Neural progenitor cell (in vitro differentiated cells): ENCODE results near the gene PORCN. TPM values are rescaled to one million over a fixed set of nuclear protein-coding genes. Genes with fewer than 3 reads are reported as not detected.

ENCODE experiments used
- DNase-seq: peaks from one replicate; pipeline ENCODE4 v3.0.0-alpha.2; 2016; ENCODE audit warnings: low spot score
- H2AFZ ChIP-seq: fragments of 200-600 bp; sonication (generic); replicated peaks from 2 replicates; pipeline ENCODE4 v1.6.1; 2016; ENCODE audit warnings: antibody characterized with exemption
- H3F3A ChIP-seq: fragments of 200-600 bp; sonication (generic); 2 replicates; pipeline ENCODE4 v1.6.1; 2016; ENCODE audit warnings: antibody characterized with exemption, low read depth
- H3K27ac ChIP-seq: fragments of 200-600 bp; sonication (generic); 2 replicates; pipeline ENCODE4 v1.5.1; 2016; ENCODE audit warnings: mild to moderate bottlenecking
- H3K27me3 ChIP-seq: fragments of 200-600 bp; sonication (generic); 2 replicates; pipeline ENCODE4 v1.6.1; 2016; ENCODE audit warnings: mild to moderate bottlenecking, moderate library complexity
- H3K36me3 ChIP-seq: fragments of 200-600 bp; sonication (generic); 2 replicates; pipeline ENCODE4 v1.5.1; 2016
- H3K4me1 ChIP-seq: fragments of 200-600 bp; sonication (generic); 2 replicates; pipeline ENCODE4 v1.6.1; 2016; ENCODE audit warnings: mixed run types
- H3K4me2 ChIP-seq: fragments of 200-600 bp; sonication (generic); 2 replicates; pipeline ENCODE4 v1.6.1; 2016
- H3K4me3 ChIP-seq: fragments of 200-600 bp; sonication (generic); 2 replicates; pipeline ENCODE4 v1.5.1; 2016
- H3K79me2 ChIP-seq: fragments of 200-600 bp; sonication (generic); 2 replicates; pipeline ENCODE4 v1.6.1; 2016; ENCODE audit warnings: low read depth
- H3K9ac ChIP-seq: fragments of 200-600 bp; sonication (generic); 2 replicates; pipeline ENCODE4 v1.6.1; 2016
- H3K9me3 ChIP-seq: fragments of 200-600 bp; sonication (generic); 2 replicates; pipeline ENCODE4 v1.5.1; 2016; ENCODE audit warnings: low read depth
- H4K20me1 ChIP-seq: fragments of 200-600 bp; sonication (generic); 2 replicates; pipeline ENCODE4 v1.6.1; 2016; ENCODE audit warnings: low read depth
- H3K27ac Mint-ChIP-seq: 3 replicates; pipeline ENCODE4 v1.8.0; 2021; ENCODE audit warnings: mixed read lengths
- H3K27me3 Mint-ChIP-seq: 2 replicates; pipeline ENCODE4 v1.8.0; 2022; ENCODE audit warnings: low read depth, mild to moderate bottlenecking, inconsistent platforms, moderate library complexity, mixed read lengths; ENCODE audit not compliant: insufficient read depth
- H3K36me3 Mint-ChIP-seq: 3 replicates; pipeline ENCODE4 v1.8.0; 2021; ENCODE audit warnings: mixed read lengths
- H3K4me1 Mint-ChIP-seq: 3 replicates; pipeline ENCODE4 v1.8.0; 2021; ENCODE audit warnings: mixed read lengths
- H3K4me3 Mint-ChIP-seq: 3 replicates; pipeline ENCODE4 v1.8.0; 2021; ENCODE audit warnings: mild to moderate bottlenecking, moderate library complexity, mixed read lengths
- H3K9me3 Mint-ChIP-seq: 3 replicates; pipeline ENCODE4 v1.8.0; 2020; ENCODE audit warnings: mixed read lengths
- CTCF ChIP-seq: fragments of 200-600 bp; sonication (generic); IDR thresholded peaks from 2 replicates; pipeline ENCODE4 v1.5.1; 2017; ENCODE audit warnings: antibody characterized with exemption, mild to moderate bottlenecking
- EZH2 ChIP-seq: fragments of 200-600 bp; sonication (generic); IDR thresholded peaks from 2 replicates; pipeline ENCODE4 v1.6.1; 2017; ENCODE audit warnings: antibody characterized with exemption, mild to moderate bottlenecking, moderate library complexity
- EZH2phosphoT487 ChIP-seq: fragments of 200-600 bp; sonication (generic); IDR thresholded peaks from 2 replicates; pipeline ENCODE4 v1.6.1; 2017; ENCODE audit warnings: antibody characterized with exemption
- total RNA-seq: library from RNA; depleted of rRNA; stranded (reverse); fragments of >200 nt; gene quantifications from 2 replicates; pipeline ENCODE4 v1.2.3, GENCODE V29; 2015; ENCODE audit warnings: low replicate concordance

The PORCN gene
- total RNA-seq, 1 donor from 2014 or later: 10.8 TPM

GRCh38 chrX:48468693-48469691 lies 39.8 kb upstream of the PORCN start:
- DNase-seq: peak; percentile 27
- peak overlapping the region; percentile 35 for H3K4me3 ChIP-seq
- H2AFZ ChIP-seq: peak overlapping the region; percentile 50
- H3K27ac ChIP-seq: no peak overlapping the region
- H3K9me3 ChIP-seq: no peaks in the 10 kb centered on the region
- no peaks in the 10 kb centered on the region for H3K27me3 ChIP-seq
- H3K4me1 ChIP-seq: peaks cover 15% of the 10 kb centered on the region
- H3K9ac ChIP-seq: no peak overlapping the region
- Mint-ChIP-seq H3K27me3 (peaks cover 18% of the 10 kb centered on the region), H3K4me3 (peak overlapping the region; percentile 73), H3K36me3 (no peaks in the 10 kb centered on the region), H3K9me3 (peaks cover 27% of the 10 kb centered on the region), H3K4me1 (peaks cover 37% of the 10 kb centered on the region), H3K27ac (no peak overlapping the region)
- peaks cover 15% of the 10 kb centered on the region for H3F3A ChIP-seq
- TF ChIP-seq EZH2 (no peak), CTCF (peak; percentile 49), EZH2phosphoT487 (no peak)
- no peaks in the 10 kb centered on the region for H4K20me1 ChIP-seq
- H3K79me2 ChIP-seq: no peaks in the 10 kb centered on the region
- H3K36me3 ChIP-seq: no peaks in the 10 kb centered on the region
- peak overlapping the region; percentile 61 for H3K4me2 ChIP-seq

GRCh38 chrX:48470110-48470832 lies 38.5 kb upstream of the PORCN start, which contains the start of gene SLC38A5:
SLC38A5 (minus strand) TSS chrX:48470260; CDS start chrX:48467924, 2,336 bp downstream.
- Histone ChIP-seq H3K4me1 (peaks cover 15% of the 10 kb centered on the region), H3F3A (peaks cover 15% of the 10 kb centered on the region), H3K36me3 (no peaks in the 10 kb centered on the region), H3K27me3 (no peaks in the 10 kb centered on the region), H3K9me3 (no peaks in the 10 kb centered on the region), H3K4me3 (peak within 1 kb of the TSS; percentile 35), H3K4me2 (peak within 1 kb of the TSS; percentile 61), H3K9ac (no peak within 1 kb of the TSS), H2AFZ (peak within 1 kb of the TSS; percentile 50), H4K20me1 (no peaks in the 10 kb centered on the region), H3K79me2 (peaks cover 5% of the 10 kb centered on the region), H3K27ac (no peak within 1 kb of the TSS)
- Mint-ChIP-seq H3K4me1 (peaks cover 41% of the 10 kb centered on the region), H3K4me3 (peak within 1 kb of the TSS; percentile 73), H3K36me3 (no peaks in the 10 kb centered on the region), H3K27ac (no peak within 1 kb of the TSS), H3K9me3 (peaks cover 22% of the 10 kb centered on the region), H3K27me3 (peaks cover 14% of the 10 kb centered on the region)
- DNase-seq: no peak
- TF ChIP-seq EZH2phosphoT487 (no peak), EZH2 (no peak), CTCF (no peak)

- Histone ChIP-seq H3K79me2 (peaks cover 8% of the 10 kb centered on the region), H4K20me1 (no peaks in the 10 kb centered on the region), H2AFZ (no peak overlapping the region), H3K4me3 (no peak overlapping the region), H3K27ac (no peak overlapping the region), H3K9me3 (no peaks in the 10 kb centered on the region), H3K4me2 (no peak overlapping the region), H3K9ac (no peak overlapping the region), H3K27me3 (no peaks in the 10 kb centered on the region), H3K4me1 (peaks cover 15% of the 10 kb centered on the region), H3K36me3 (no peaks in the 10 kb centered on the region), H3F3A (peaks cover 15% of the 10 kb centered on the region)
- Mint-ChIP-seq H3K27me3 (peaks cover 14% of the 10 kb centered on the region), H3K9me3 (peaks cover 21% of the 10 kb centered on the region), H3K4me1 (peaks cover 36% of the 10 kb centered on the region), H3K36me3 (no peaks in the 10 kb centered on the region), H3K4me3 (no peak overlapping the region), H3K27ac (no peak overlapping the region)
- TF ChIP-seq EZH2 (no peak), EZH2phosphoT487 (no peak), CTCF (no peak)
- no peak for DNase-seq
Measured at GRCh38 chrX:48470833-48471118, 38.0 kb upstream of the PORCN start.
